ENCODE results near the gene PELI3. TPM values are rescaled to one million over a fixed set of nuclear protein-coding genes. Genes with fewer than 3 reads are reported as not detected.

PELI3 gene
- polyA plus RNA-seq, 1 experiment = 8.0 TPM

GRCh38 chr11:66510990-66511339 is 44.3 kb downstream of the PELI3 start:
- Histone ChIP-seq H3K4me3 (ENCODE audit: low read depth, low read length) (peak overlapping the region; percentile 80), H3K27me3 (ENCODE audit: control insufficient read depth, insufficient read depth, low read length) (no peaks in the 10 kb centered on the region), H3K36me3 (ENCODE audit: control insufficient read depth, insufficient read depth, low read length) (peaks cover 10% of the 10 kb centered on the region)
- TF ChIP-seq, protein P1, sequence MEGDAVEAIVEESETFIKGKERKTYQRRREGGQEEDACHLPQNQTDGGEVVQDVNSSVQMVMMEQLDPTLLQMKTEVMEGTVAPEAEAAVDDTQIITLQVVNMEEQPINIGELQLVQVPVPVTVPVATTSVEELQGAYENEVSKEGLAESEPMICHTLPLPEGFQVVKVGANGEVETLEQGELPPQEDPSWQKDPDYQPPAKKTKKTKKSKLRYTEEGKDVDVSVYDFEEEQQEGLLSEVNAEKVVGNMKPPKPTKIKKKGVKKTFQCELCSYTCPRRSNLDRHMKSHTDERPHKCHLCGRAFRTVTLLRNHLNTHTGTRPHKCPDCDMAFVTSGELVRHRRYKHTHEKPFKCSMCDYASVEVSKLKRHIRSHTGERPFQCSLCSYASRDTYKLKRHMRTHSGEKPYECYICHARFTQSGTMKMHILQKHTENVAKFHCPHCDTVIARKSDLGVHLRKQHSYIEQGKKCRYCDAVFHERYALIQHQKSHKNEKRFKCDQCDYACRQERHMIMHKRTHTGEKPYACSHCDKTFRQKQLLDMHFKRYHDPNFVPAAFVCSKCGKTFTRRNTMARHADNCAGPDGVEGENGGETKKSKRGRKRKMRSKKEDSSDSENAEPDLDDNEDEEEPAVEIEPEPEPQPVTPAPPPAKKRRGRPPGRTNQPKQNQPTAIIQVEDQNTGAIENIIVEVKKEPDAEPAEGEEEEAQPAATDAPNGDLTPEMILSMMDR (IDR thresholded peaks at IDR 0.05; ENCODE audit: insufficient read depth, low read depth, low read length) = no peak
- no peak for DNase-seq (ENCODE audit: low read depth)
- ChIA-PET CTCF (interaction anchor here (0.7 kb wide), 1 partner anchor 48 kb away, joined by 3 read pairs; no protein-coding TSS in a partner anchor), POLR2A (no interaction called here)

DNA sequence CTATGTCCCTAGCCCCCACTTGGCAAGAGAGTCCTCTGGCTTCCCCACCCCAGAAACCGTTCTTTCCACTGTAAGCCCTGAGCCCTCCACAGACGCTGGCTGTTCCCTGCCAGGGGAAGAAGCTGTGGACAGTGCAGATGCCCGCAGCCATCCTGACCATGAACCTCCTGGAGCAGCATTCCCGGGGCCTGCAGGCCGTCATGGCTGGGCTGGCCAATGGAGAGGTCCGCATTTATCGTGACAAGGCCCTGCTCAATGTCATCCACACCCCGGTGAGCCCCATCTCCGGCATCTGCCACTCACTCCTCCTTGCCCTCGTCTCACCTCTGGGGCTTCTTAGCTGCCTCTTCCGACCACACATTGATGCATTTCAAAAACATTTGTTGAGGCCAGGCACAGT is 56.9 kb downstream of the PELI3 start:
- H3K27me3 ChIP-seq (ENCODE audit: control insufficient read depth, insufficient read depth, low read length) = no peaks in the 10 kb centered on the region
- TF ChIP-seq, protein P1 (IDR thresholded peaks at IDR 0.05; ENCODE audit: insufficient read depth, low read depth, low read length) = no peak
- H3K4me3 ChIP-seq (ENCODE audit: low read depth, low read length) = no peak overlapping the region
- ChIA-PET CTCF (no interaction called here), POLR2A (no interaction called here)
- no peak for DNase-seq (ENCODE audit: low read depth)
- peaks cover 15% of the 10 kb centered on the region for H3K36me3 ChIP-seq (ENCODE audit: control insufficient read depth, insufficient read depth, low read length)

GRCh38 chr11:66524304-66525040 is 57.8 kb downstream of the PELI3 start:
- H3K4me3 ChIP-seq (ENCODE audit: low read depth, low read length) = no peak overlapping the region
- CTCF ChIA-PET = no interaction called here
- H3K36me3 ChIP-seq (ENCODE audit: control insufficient read depth, insufficient read depth, low read length) = peaks cover 13% of the 10 kb centered on the region
- DNase-seq (ENCODE audit: low read depth) = no peak
- POLR2A ChIA-PET = no interaction called here
- TF ChIP-seq, protein P1 (IDR thresholded peaks at IDR 0.05; ENCODE audit: insufficient read depth, low read depth, low read length) = no peak
- no peaks in the 10 kb centered on the region for H3K27me3 ChIP-seq (ENCODE audit: control insufficient read depth, insufficient read depth, low read length)

Small RNAs within 50 kb of the gene (small RNA-seq; reads per million reads assigned to genes)
- not detected for gene RF00416 (ENCODE audit: insufficient read length, low read depth, low replicate concordance)

Other genes with a start within 250 kb of the PELI3 start
- gene KLC2, start 209.2 kb upstream of the PELI3 start, polyA plus RNA-seq (2011; rRNA removed) = 9.8 and 16.3 TPM in 2 replicates
- gene RAB1B, start 198.3 kb upstream of the PELI3 start, polyA plus RNA-seq (2011; rRNA removed) = 170 and 251 TPM in 2 replicates
- 0.75 and 1.2 TPM in 2 replicates for gene CNIH2, start 188.7 kb upstream of the PELI3 start, polyA plus RNA-seq (2011; rRNA removed)
- gene YIF1A, start 177.8 kb upstream of the PELI3 start, polyA plus RNA-seq (2011; rRNA removed) = 151 and 228 TPM in 2 replicates
- gene TMEM151A, start 175.0 kb upstream of the PELI3 start, polyA plus RNA-seq (2011; rRNA removed) = 0.15 TPM in 1 of 2 replicates, not detected in the other
- gene CD248, start 149.9 kb upstream of the PELI3 start, polyA plus RNA-seq (2011; rRNA removed) = 83.0 and 180 TPM in 2 replicates
- gene RIN1, start 130.5 kb upstream of the PELI3 start, polyA plus RNA-seq (2011; rRNA removed) = 6.3 and 9.2 TPM in 2 replicates
- gene BRMS1, start 121.8 kb upstream of the PELI3 start, polyA plus RNA-seq (2011; rRNA removed) = 36.7 and 46.3 TPM in 2 replicates
- gene B4GAT1, start 119.3 kb upstream of the PELI3 start, polyA plus RNA-seq (2011; rRNA removed) = 12.7 and 16.8 TPM in 2 replicates
- gene SLC29A2, start 95.1 kb upstream of the PELI3 start, polyA plus RNA-seq (2011; rRNA removed) = 0.21 and 0.48 TPM in 2 replicates
- gene NPAS4, start 45.9 kb upstream of the PELI3 start, polyA plus RNA-seq (2011; rRNA removed) = 0.43 and 0.72 TPM in 2 replicates
- gene MRPL11, start 28.1 kb upstream of the PELI3 start, polyA plus RNA-seq (2011; rRNA removed) = 52.7 and 54.5 TPM in 2 replicates
- gene DPP3, start 13.5 kb downstream of the PELI3 start, polyA plus RNA-seq (2011; rRNA removed) = 49.5 and 85.2 TPM in 2 replicates
- 24.0 and 31.1 TPM in 2 replicates for gene BBS1, start 43.7 kb downstream of the PELI3 start, polyA plus RNA-seq (2011; rRNA removed)
- gene ZDHHC24, start 79.1 kb downstream of the PELI3 start, polyA plus RNA-seq (2011; rRNA removed) = 9.1 and 11.9 TPM in 2 replicates
- gene ACTN3, start 80.0 kb downstream of the PELI3 start, polyA plus RNA-seq (2011; rRNA removed) = not detected in 2 replicates
- gene CTSF, start 101.7 kb downstream of the PELI3 start, polyA plus RNA-seq (2011; rRNA removed) = 30.4 and 44.0 TPM in 2 replicates
- gene CCDC87, start 126.2 kb downstream of the PELI3 start, polyA plus RNA-seq (2011; rRNA removed) = 0.12 and 0.15 TPM in 2 replicates
- gene CCS, start 126.3 kb downstream of the PELI3 start, polyA plus RNA-seq (2011; rRNA removed) = 23.9 and 36.4 TPM in 2 replicates
- 16.9 and 18.6 TPM in 2 replicates for gene RBM14, start 149.7 kb downstream of the PELI3 start, polyA plus RNA-seq (2011; rRNA removed)
- gene RBM4, start 171.8 kb downstream of the PELI3 start, polyA plus RNA-seq (2011; rRNA removed) = 183 and 213 TPM in 2 replicates
- 26.7 and 29.6 TPM in 2 replicates for gene RBM4B, start 211.0 kb downstream of the PELI3 start, polyA plus RNA-seq (2011; rRNA removed)

All from BJ (cell line).